Measurements from ENCODE around the gene GASK1A. TPM values are rescaled to one million over a fixed set of nuclear protein-coding genes. Genes with fewer than 3 reads are reported as not detected.

Gene GASK1A
- total RNA-seq, 1 donor from 2014 or later: not detected

DNA sequence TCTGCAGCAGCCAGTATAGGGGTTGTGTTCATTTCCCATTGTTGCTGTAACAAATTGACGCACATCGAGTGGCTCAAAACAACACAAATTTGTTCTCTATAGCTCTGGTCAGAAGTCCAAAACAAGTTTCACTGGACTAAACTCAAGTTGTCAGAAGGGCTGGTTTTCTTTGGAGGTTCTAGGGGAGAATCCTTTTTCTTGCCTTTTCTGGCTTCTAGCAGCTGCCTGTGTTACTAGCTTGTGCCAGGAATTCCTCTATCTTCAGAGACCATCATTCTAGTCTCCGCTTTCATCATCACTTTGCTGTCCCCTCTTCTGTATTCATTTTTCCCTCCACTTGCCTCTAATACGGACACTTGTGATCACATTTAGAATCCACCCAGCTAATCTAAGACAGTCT is 20.5 kb downstream of the GASK1A start:
- ChIA-PET POLR2A (no interaction called here), CTCF (no interaction called here)
- no peak for ATAC-seq (ENCODE audit: low read depth)
- Mint-ChIP-seq H3K36me3 (ENCODE audit: low read depth) (no peaks in the 10 kb centered on the region), H3K4me3 (no peak overlapping the region), H3K9me3 (no peaks in the 10 kb centered on the region), H3K27ac (no peak overlapping the region), H3K4me1 (no peaks in the 10 kb centered on the region), H3K27me3 (no peaks in the 10 kb centered on the region)
- TF ChIP-seq, protein P1, sequence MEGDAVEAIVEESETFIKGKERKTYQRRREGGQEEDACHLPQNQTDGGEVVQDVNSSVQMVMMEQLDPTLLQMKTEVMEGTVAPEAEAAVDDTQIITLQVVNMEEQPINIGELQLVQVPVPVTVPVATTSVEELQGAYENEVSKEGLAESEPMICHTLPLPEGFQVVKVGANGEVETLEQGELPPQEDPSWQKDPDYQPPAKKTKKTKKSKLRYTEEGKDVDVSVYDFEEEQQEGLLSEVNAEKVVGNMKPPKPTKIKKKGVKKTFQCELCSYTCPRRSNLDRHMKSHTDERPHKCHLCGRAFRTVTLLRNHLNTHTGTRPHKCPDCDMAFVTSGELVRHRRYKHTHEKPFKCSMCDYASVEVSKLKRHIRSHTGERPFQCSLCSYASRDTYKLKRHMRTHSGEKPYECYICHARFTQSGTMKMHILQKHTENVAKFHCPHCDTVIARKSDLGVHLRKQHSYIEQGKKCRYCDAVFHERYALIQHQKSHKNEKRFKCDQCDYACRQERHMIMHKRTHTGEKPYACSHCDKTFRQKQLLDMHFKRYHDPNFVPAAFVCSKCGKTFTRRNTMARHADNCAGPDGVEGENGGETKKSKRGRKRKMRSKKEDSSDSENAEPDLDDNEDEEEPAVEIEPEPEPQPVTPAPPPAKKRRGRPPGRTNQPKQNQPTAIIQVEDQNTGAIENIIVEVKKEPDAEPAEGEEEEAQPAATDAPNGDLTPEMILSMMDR (IDR thresholded peaks at IDR 0.05): no peak
- DNase-seq: no peak
- intact Hi-C loops (cut with micrococcal nuclease): no loop called here

DNA sequence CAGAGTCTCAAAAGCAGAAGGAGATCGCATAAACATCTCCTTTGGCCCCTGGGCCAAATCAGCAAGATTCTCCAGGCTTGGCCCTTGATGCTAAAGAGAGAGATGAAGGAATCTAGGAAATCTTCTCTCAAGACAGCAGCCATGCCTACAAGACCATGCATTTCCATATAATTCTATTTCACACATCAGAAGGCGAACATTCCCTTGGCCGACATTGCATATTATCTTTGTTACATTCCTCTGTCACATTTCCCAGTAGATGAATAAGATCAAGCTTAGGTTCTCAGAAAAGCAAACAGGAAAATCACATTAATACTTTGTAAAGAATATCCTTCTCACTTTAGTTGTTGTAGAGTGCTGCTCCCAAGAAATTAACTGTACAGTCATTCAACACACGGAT is 21.3 kb downstream of the GASK1A start:
- TF ChIP-seq, protein P1 (IDR thresholded peaks at IDR 0.05): no peak
- ChIA-PET POLR2A (no interaction called here), CTCF (no interaction called here)
- no peak overlapping the region for H3K4me3 Mint-ChIP-seq
- intact Hi-C loops (cut with micrococcal nuclease): no loop called here
- H3K36me3 Mint-ChIP-seq (ENCODE audit: low read depth): no peaks in the 10 kb centered on the region
- no peaks in the 10 kb centered on the region for H3K9me3 Mint-ChIP-seq
- ATAC-seq (ENCODE audit: low read depth) (no peak), DNase-seq (no peak)
- no peak overlapping the region for H3K27ac Mint-ChIP-seq
- no peaks in the 10 kb centered on the region for H3K27me3 Mint-ChIP-seq
- no peaks in the 10 kb centered on the region for H3K4me1 Mint-ChIP-seq

DNA sequence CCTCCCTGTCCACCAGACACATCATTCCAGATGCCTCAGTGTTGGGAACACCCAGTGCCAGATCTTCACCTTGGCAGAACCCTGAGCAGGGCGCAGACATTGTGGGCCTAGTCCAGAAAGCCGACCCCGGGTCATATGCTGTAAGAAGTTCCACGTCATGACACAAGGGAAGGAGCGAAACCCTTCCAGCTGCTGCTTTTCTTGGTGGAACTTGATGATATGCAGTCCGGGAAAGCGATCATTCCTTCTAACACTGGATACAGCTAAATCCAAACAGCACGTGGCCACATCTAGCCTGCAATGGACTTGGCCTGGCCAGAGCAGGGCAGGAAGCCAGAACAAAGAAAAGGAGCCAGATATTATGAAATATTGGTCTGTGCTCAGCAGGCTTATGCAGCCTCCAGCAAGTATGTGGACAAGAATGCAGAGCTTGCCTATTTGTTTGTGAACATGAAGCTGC is 22.0 kb downstream of the GASK1A start:
- Mint-ChIP-seq H3K9me3 (no peaks in the 10 kb centered on the region), H3K36me3 (ENCODE audit: low read depth) (no peaks in the 10 kb centered on the region), H3K4me3 (no peak overlapping the region), H3K4me1 (no peaks in the 10 kb centered on the region), H3K27ac (no peak overlapping the region), H3K27me3 (peaks cover 5% of the 10 kb centered on the region)
- no peak for ATAC-seq (ENCODE audit: low read depth)
- CTCF ChIA-PET: no interaction called here
- TF ChIP-seq, protein P1 (IDR thresholded peaks at IDR 0.05): no peak
- intact Hi-C loops (cut with micrococcal nuclease): no loop called here
- DNase-seq: no peak
- POLR2A ChIA-PET: no interaction called here

DNA sequence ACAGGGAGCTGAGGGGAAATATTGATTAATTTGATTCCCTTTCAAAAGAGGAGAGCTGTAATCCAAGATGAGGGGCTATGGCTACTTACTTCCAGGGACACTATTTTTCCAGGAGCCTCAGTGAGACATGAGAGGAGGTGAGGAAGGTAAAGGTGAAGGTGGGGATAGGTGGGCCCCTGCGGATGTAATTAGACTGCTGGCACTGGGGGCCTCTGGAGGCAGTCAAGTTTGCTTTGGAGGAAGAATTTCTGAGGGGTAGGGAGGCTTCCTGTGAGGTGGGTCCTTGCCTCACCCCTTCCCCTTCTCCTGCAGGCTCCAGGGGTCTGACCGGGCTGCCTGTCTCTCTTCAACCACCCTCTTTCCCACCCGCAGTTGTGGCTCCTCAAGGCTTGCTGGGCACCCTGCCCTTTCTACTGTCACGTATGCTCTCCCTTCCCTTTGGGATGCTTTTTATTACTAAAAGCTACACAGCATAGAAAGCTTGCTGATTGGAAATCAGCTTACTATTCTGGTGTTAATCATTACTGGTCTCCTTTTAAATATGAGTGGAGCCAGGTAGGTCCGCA is 22.5 kb downstream of the GASK1A start:
- Mint-ChIP-seq H3K4me1 (no peaks in the 10 kb centered on the region), H3K36me3 (ENCODE audit: low read depth) (no peaks in the 10 kb centered on the region), H3K4me3 (no peak overlapping the region), H3K27me3 (peaks cover 5% of the 10 kb centered on the region), H3K9me3 (no peaks in the 10 kb centered on the region), H3K27ac (no peak overlapping the region)
- DNase-seq (no peak), ATAC-seq (ENCODE audit: low read depth) (no peak)
- intact Hi-C loops (cut with micrococcal nuclease): no loop called here
- ChIA-PET CTCF (no interaction called here), POLR2A (no interaction called here)
- TF ChIP-seq, protein P1 (IDR thresholded peaks at IDR 0.05): no peak

DNA sequence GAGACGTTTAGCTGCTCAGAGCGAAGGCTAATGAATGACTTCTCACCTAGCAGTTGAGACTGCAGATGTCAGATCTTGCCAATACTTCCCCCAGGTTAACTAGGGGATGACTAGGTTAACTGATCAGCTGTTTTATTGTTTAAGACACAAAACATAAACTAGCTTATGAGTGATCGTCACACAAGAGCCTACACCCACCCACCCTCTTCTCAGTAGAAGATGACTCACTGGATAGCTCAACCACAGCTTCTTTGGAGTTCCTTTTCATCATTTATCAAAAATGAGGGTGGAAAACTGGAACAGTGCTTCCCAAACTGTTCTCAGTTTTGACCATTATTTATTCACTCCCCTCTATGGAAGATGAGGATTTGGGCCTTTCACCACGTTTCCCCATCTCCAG is 25.2 kb downstream of the GASK1A start:
- ChIA-PET CTCF (no interaction called here), POLR2A (no interaction called here)
- intact Hi-C loops (cut with micrococcal nuclease): no loop called here
- no peak overlapping the region for H3K4me3 Mint-ChIP-seq
- peaks cover 5% of the 10 kb centered on the region for H3K27me3 Mint-ChIP-seq
- no peaks in the 10 kb centered on the region for H3K36me3 Mint-ChIP-seq (ENCODE audit: low read depth)
- ATAC-seq (ENCODE audit: low read depth) (no peak), DNase-seq (no peak)
- TF ChIP-seq, protein P1 (IDR thresholded peaks at IDR 0.05): no peak
- no peak overlapping the region for H3K27ac Mint-ChIP-seq
- H3K4me1 Mint-ChIP-seq: no peaks in the 10 kb centered on the region
- no peaks in the 10 kb centered on the region for H3K9me3 Mint-ChIP-seq
